ENCODE measurements around the gene TIGD4.

TIGD4 gene

DNA sequence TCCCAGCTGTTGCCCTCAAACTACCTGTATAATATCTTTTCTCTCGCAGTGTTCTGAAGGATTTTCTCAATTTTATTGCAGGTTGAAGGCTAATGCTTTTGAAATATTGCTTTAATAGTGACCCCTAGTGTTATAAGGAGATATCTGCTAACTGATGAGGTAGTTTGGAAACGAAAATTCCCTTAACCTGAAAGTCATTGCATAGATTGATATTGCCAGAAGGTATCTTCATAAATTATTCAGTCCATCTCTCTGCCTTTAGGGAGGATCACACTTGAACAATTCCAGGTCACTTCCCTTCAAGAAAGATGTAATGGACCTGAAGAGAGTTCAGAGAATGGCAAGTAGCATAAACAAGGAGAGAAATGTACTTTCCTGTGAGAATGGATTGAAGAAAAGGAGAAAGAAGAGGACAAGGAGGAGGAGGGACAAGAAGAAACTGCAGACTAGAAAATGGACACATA is 44.1 kb downstream of the TIGD4 start:
- DNase-seq (ENCODE audit: low read depth), result no peak
- TF ChIP-seq, protein P1, sequence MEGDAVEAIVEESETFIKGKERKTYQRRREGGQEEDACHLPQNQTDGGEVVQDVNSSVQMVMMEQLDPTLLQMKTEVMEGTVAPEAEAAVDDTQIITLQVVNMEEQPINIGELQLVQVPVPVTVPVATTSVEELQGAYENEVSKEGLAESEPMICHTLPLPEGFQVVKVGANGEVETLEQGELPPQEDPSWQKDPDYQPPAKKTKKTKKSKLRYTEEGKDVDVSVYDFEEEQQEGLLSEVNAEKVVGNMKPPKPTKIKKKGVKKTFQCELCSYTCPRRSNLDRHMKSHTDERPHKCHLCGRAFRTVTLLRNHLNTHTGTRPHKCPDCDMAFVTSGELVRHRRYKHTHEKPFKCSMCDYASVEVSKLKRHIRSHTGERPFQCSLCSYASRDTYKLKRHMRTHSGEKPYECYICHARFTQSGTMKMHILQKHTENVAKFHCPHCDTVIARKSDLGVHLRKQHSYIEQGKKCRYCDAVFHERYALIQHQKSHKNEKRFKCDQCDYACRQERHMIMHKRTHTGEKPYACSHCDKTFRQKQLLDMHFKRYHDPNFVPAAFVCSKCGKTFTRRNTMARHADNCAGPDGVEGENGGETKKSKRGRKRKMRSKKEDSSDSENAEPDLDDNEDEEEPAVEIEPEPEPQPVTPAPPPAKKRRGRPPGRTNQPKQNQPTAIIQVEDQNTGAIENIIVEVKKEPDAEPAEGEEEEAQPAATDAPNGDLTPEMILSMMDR (conservative IDR thresholded peaks at IDR 0.05; ENCODE audit: low read depth, low read length), result peak; percentile 59
- H3K4me3 ChIP-seq (ENCODE audit: low read length), result no peak overlapping the region

DNA sequence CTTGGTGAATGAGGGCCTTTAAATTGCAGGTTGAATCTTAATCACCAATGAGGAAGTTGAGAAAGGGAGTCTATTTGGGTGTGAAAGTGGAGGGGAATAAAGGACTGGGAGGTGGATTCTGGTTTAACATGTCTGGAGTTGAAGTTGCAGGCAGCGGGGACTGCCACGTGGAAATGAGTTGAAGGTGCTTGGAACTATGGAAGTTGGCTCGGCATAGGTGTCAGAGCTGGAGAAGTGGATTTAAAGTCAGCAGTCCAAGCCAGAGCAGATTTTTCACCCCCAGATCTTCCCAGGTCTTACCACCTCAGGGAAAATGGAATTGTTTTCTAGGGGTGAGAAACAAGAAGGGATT is 44.9 kb downstream of the TIGD4 start:
- TF ChIP-seq, protein P1 (conservative IDR thresholded peaks at IDR 0.05; ENCODE audit: low read depth, low read length), result no peak
- DNase-seq (ENCODE audit: low read depth), result no peak
- H3K4me3 ChIP-seq (ENCODE audit: low read length), result no peak overlapping the region

DNA sequence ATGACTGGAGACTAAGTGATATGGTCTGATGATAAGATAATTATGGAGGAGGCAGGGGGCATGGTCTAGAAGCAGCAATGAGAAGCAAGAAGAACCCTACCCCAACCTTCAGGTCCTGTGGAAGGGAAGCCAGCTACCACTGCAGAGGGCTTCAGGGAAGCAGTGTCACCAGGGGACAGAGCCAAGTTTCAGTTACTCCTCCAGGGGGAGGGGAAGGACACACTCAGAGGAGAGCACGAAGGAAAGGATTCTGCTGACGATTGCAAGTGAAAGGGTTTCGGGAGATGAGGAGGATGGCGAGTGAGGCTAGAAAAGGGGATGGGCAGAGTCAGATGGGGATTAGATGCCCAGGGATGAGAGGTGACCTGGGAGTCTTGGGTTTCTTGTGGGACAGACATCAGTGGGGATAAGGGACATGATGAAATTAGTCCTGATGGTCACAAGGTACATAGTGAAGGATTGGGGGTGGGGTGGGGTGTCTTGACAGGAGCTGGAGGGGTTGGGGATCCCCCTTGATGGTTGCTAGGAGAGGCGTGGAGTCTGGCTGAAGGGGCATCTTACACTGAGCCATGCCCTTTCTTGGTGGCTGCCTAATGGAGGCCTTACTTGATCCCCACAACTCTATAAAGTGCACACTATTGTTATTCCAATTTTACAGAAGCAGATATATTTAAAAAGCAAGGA is 45.4 kb downstream of the TIGD4 start:
- no peak for DNase-seq (ENCODE audit: low read depth)
- TF ChIP-seq, protein P1 (conservative IDR thresholded peaks at IDR 0.05; ENCODE audit: low read depth, low read length), result no peak
- H3K4me3 ChIP-seq (ENCODE audit: low read length), result no peak overlapping the region

DNA sequence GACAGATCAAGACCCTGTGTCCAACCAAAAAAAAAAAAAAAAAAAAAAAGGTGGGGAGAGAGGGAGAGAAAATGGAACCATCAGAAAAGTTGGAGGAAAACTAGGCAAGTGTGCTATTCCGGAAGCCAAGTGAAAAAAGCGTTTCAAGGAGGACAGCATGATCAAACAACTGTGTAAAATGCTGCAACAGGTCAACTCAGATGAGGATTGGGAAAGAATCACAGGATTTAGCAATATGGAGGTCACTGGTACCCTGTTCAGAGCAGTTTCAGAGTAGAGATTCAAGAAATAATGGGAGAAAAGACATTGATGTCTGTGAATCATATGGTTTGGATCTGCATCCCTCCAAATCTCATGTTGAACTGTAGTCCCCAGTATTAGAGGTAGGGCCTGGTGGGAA is 47.5 kb downstream of the TIGD4 start:
- no peak overlapping the region for H3K4me3 ChIP-seq (ENCODE audit: low read length)
- no peak for DNase-seq (ENCODE audit: low read depth)
- TF ChIP-seq, protein P1 (conservative IDR thresholded peaks at IDR 0.05; ENCODE audit: low read depth, low read length), result no peak

DNA sequence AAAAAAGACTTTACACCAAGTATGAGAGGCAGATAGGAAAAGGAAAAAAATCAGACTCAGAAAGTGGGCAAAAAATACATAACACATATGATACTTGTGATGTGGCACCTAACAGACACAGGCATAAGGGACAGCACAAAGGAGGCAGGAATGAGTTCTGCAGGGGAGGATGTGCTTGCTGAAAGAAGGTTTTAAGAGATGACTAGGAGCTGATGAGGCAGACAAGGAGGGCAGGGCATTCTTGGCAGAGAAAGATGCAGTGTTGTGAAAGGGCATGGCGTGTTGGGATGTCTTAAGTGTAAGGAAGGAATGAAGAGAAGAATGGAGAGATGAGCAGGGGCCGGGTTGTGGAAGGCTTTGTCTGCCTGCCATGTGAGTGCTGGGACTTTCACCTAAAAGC is 50.1 kb downstream of the TIGD4 start:
- TF ChIP-seq, protein P1 (conservative IDR thresholded peaks at IDR 0.05; ENCODE audit: low read depth, low read length), result no peak
- no peak for DNase-seq (ENCODE audit: low read depth)
- no peak overlapping the region for H3K4me3 ChIP-seq (ENCODE audit: low read length)

DNA sequence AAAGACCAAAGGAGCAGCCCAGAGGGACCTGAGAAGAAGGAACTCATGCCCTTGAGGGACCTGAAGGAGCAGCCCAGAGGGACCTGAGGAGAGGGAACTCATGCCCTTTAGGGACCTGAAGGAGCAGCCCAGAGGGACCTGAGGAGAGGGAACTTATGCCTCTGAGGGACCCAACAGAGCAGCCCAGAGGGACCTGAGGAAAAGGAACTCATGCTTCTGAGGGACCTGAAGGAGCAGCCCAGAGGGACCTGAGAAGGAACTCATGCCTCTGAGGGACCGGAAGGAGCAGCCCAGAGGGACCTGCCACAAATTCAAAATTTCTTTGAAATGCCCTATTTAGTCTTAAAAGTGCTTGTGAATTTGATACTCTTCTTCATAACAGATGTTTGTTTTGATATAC is 51.2 kb downstream of the TIGD4 start:
- no peak for DNase-seq (ENCODE audit: low read depth)
- TF ChIP-seq, protein P1 (conservative IDR thresholded peaks at IDR 0.05; ENCODE audit: low read depth, low read length), result no peak
- H3K4me3 ChIP-seq (ENCODE audit: low read length), result no peak overlapping the region

DNA sequence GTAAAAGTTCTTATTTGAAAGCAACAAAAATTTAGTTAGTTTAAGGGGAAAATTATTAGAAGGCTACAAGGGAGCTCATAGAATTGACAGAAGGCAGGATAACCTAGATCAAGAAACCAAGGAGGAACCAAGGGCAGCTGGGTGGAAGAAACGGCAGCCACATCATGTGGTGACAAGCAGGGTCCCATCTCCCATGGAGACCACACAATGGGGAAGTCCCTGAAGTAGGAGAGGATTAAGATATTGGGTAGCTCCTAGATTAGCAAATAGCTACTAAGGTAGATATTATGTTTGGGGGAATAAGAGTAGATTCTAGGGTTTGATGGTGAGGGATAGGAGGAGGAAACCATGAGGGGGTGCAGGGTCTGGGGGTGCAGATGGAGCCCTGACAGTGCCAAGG is 51.7 kb downstream of the TIGD4 start:
- no peak overlapping the region for H3K4me3 ChIP-seq (ENCODE audit: low read length)
- no peak for DNase-seq (ENCODE audit: low read depth)
- TF ChIP-seq, protein P1 (conservative IDR thresholded peaks at IDR 0.05; ENCODE audit: low read depth, low read length), result no peak

Data from retinal pigment epithelial cell (primary cell).